Glomerular visceral epithelial cell (primary cell): ENCODE data around the gene KRT1.

Source experiments
- DNase-seq: peaks from one replicate; pipeline ENCODE4 v3.0.0-alpha.2; 2016; ENCODE audit errors: extremely low spot score

The KRT1 gene

DNA sequence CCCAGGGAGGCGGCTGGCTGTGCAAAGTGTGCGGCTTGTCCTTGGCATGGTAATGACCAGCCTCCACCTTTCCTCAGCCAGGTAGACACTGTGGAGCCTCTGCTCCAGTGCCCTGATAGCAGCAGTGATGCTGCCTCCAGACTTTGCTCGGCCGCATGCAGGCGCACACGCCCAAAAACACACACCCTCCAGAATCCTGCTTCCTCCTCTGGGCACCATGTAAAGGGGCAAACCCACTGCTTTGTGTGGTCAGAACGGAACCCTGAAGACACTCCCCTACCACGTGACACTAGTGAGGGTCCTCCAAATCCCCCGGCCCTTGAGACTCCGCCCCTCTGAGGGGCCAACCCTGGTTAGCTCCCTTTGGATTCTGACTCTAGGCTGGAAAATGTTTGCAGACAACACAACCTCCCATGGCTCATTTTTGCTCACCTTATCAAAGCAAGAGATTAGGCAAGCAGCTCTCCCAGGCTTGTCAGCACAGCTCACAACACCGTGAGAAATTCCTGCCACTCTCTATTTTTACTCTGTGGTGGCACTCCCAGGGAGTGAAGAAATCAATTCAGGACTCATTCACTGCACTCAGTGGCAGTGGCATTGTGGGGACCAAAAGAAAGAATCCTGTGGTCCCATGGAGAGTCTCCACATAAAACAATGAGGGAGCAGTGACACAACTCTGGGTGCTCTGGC lies 18.6 kb upstream of the KRT1 start:
- DNase-seq = no peak

- DNase-seq = no peak
Observed at GRCh38 chr12:52697058-52697582, 16.9 kb upstream of the KRT1 start.

- DNase-seq = no peak
Observed at GRCh38 chr12:52696588-52696987, 16.4 kb upstream of the KRT1 start.

- no peak for DNase-seq
Observed at GRCh38 chr12:52695039-52695438, 14.8 kb upstream of the KRT1 start.

- no peak for DNase-seq
Observed at GRCh38 chr12:52694151-52694550, 13.9 kb upstream of the KRT1 start.

DNA sequence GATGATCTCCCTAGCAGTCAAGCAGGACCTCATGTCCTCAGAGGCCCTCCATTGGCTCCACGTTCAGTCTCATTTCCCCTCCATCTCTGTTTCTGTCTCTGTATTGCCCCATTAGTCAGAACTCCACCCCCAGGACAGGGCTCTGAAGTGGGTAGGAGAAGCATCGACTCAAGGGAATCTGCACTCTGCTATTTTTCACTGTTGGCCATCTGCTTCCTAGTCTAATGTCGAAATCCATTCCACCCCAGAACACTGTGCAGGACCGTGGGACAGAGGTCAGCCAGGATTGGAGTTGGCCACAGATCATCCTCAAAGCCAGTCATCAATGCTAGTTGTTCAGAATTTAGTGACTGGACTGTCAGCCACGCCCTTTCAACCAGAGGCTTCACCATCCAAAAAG lies 13.1 kb upstream of the KRT1 start:
- no peak for DNase-seq

GRCh38 chr12:52692254-52692653 lies 12.0 kb upstream of the KRT1 start:
- DNase-seq = no peak

DNA sequence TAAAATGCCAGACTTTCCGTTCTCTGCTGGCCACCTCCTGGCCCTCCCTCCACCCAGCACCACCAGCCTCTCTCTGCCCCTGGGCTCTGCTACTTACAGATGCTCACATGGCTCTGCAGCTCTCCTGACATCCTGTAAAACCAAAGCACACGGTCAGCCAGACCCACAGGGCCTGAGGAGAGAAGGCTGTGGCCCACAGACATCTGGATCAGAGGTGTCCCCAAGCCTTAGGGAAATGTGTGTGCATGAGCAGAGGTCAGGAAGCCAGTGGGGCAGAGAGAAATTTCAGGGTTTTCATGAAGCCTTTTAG lies 11.6 kb upstream of the KRT1 start:
- DNase-seq = no peak

DNA sequence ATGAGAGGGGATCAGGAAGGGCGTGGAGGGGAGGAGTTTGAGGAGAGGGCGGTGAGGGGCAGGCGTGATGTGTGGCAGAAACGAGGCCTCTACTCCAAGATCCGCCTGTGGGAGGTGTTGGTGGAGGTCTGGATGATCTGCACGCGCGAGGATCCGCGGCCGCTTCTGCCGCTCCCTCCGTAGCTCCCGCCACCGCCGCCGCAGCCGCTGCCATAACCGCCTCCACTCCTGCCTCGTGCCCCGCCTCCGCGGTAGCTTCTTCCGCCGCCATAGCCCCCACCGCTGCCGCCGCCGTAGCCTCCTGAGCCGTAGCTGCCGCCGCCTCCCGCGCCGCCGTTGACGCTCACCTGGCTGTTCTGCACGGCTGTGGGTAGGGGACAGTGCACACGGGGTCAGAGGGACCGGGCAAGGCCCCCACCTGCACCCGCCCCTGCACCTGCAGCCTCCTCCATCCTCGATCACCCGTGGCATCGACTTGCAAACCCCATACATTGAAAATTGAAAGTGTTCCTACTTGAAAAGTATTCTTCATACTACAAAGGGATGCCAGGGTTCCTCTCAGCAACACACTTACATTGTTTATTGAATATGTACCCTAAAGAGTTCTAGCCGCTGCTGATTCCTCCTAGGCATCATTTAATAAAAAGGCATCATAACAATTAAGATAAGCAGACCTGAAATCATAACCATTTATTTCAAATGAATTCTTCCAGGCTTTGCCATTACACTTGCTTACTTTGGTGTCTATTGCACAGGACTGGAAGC lies 11.1 kb upstream of the KRT1 start:
- DNase-seq = peak; percentile 1

GRCh38 chr12:52690351-52691075 lies 10.3 kb upstream of the KRT1 start:
- no peak for DNase-seq

DNA sequence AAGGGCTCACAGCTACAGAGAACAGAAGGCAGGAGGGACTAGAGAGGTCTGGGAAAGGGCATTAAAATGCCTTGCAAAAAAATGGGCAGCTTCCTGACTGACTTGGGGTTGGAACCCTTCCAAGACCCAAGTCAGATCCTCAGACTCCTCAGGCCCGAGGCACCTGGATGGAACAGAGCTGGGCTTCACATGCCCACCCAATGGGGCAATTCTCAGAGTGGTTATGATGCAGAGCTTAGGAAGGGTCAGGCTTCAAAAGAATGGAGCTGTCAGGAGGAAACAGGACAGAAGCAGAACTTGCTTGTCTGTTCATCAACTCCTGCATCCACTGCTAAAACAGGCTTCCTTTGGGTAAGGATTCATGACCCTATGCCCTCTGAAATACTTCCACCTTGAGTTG lies 9.7 kb upstream of the KRT1 start:
- DNase-seq = no peak

- no peak for DNase-seq
Observed at GRCh38 chr12:52689239-52689638, 9.0 kb upstream of the KRT1 start.

GRCh38 chr12:52688481-52688880 lies 8.3 kb upstream of the KRT1 start:
- DNase-seq = no peak

DNA sequence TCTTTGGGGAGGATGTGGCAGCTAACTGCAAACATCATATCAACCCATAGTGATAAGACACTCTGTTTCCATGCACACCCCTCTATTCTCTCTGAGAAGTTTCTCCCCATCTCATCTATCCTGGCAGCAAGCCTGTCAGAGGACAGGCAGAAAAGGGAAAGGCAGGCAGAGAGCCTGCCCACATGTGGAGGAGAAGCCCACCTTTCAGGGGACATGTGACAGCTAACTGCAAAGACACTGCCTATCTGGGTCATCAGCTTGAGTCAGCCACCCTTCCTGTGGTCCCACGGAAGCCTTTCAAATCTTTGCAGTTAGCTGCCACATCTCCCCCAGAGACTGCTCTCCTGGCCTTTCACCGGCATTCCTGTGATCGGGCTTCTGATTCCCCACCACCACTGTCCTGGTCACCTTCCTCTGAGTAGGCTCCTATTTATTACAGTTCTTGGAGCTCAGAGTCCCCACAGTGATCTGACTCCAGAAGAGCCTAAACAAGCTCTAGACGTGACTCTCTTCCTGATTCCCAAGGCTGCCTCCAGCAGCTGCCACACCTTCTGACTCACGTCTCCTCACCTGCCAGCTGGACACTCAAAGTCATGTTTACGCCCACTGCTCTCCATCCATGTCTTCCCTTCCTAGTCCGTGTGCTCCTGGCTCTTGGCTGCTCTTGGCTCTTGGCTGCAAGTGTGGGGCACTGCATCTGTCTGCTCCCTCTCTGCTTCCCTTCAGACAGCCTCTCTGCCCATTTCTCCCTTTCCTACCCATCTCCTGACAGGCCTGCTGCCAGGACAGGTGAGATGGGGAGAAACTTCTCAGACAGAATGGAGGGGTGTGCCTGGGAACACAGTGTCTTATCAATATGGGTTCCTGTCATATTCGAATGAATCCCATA lies 7.5 kb upstream of the KRT1 start:
- no peak for DNase-seq

DNA sequence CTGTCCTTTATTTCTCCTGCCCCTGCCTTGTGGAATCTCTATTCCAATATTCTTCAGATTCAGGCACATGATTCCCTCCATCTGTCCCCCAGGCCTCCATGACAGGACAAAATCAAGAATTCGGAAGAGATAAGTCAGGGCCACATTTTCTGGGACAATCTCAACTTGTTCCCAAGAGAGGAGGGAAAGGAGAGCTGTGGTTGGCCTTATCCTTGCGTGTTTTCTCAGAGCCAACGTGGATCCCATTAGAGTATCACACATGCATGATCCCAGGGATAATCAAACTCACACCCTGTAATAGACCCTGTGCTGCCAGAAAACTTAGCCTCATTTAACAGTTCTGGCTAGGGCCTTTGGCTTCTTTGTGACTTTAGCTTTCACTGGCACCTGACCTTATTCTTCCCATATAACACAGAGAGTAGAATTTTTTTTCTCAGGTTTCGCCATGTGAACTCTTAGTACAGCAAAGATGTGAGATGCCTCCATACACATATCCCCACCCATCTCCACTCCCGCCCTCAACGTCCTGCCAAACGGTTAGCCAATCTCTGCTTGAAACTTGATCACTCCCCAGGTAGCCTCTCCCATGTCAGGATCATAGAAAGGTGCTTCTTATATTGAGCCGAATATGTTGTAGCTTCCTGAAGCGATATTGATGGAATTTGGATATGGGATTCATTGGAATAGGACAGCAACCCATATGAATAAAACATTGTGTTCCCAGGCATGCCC lies 6.7 kb upstream of the KRT1 start:
- no peak for DNase-seq

- DNase-seq = no peak
Observed at GRCh38 chr12:52686063-52686462, 5.9 kb upstream of the KRT1 start.

DNA sequence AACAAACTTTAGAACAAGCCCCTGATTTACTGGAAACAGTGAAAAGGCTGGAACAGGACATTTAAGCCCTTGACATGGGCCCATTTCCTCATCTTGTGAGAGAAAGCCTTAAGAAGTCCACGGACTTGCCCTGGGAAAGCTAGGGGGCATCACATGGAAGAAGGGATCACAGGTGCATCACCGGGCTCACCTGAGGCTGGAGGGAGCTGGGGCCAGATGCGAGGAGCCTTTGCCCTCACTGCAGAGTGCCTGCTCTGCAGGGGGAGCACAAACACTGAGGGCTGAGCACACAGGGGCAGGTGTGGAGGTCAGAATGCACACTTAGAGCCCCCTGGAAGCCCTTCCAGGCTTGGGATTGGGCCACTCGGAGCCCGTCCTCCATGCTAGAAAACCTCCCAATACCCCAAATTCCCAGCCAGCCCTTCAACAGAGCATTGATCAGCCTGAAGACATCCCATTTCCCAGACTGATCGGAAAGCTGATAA lies 5.2 kb upstream of the KRT1 start:
- no peak for DNase-seq

- no peak for DNase-seq
Observed at GRCh38 chr12:52684431-52684830, 4.2 kb upstream of the KRT1 start.

- DNase-seq = no peak
Observed at GRCh38 chr12:52683575-52684300, 3.5 kb upstream of the KRT1 start.

DNA sequence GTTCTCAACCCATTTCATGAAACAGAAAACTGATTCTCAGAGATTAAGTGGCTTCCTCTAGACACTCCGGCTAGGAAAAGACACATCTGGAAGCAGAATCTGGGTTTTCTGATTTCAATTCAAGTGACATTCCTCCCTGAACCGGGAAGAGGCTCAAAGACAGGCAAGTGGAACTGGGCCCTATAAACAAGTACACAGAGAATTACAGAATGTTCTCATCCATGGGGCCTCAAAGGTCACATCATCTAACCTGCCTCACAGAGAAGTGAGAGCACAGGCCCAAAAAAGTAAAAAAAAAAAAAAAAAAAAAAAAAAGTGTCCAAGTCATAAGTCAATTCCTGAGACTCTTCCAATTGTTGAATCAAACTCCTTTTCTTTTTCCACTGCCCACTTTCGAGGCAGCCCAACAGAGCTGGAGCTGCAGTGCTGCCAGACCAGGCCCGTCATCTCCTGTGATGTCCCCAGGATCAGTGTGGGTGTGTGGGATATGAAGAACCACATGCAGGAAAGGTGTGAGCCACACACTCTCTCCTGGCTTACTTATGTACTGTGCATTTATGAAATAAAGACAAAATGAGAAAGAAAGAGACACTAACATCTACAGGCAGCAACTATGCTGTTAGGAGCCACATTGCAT lies 2.8 kb upstream of the KRT1 start:
- DNase-seq = no peak
